ENCODE measurements around the gene MYO1E.

The MYO1E gene

GRCh38 chr15:59385171-59385570 lies 12.5 kb upstream of the MYO1E start:
- DNase-seq, result no peak

GRCh38 chr15:59384507-59384906 lies 11.8 kb upstream of the MYO1E start:
- no peak for DNase-seq

GRCh38 chr15:59380902-59381610 lies 8.4 kb upstream of the MYO1E start:
- DNase-seq, result no peak

GRCh38 chr15:59379531-59379930 lies 6.9 kb upstream of the MYO1E start:
- DNase-seq, result no peak

GRCh38 chr15:59378855-59379254 lies 6.2 kb upstream of the MYO1E start:
- no peak for DNase-seq

- no peak for DNase-seq
Observed at GRCh38 chr15:59377924-59378323, 5.3 kb upstream of the MYO1E start.

GRCh38 chr15:59376733-59377132 lies 4.1 kb upstream of the MYO1E start:
- DNase-seq, result peak; percentile 9

GRCh38 chr15:59373215-59373614 lies 544 bp upstream of the MYO1E start:
- no peak for DNase-seq

- DNase-seq, result no peak
Observed at GRCh38 chr15:59371458-59372351, 966 bp downstream of the MYO1E start.

GRCh38 chr15:59369597-59369996 lies 3.1 kb downstream of the MYO1E start:
- no peak for DNase-seq

GRCh38 chr15:59367022-59367451 lies 5.6 kb downstream of the MYO1E start:
- DNase-seq, result peak; percentile 31

- no peak for DNase-seq
Observed at GRCh38 chr15:59366333-59367021, 6.2 kb downstream of the MYO1E start.

GRCh38 chr15:59364248-59364647 lies 8.4 kb downstream of the MYO1E start:
- DNase-seq, result no peak

- DNase-seq, result no peak
Observed at GRCh38 chr15:59362331-59362730, 10.3 kb downstream of the MYO1E start.

- DNase-seq, result no peak
Observed at GRCh38 chr15:59360896-59361295, 11.8 kb downstream of the MYO1E start.

- DNase-seq, result no peak
Observed at GRCh38 chr15:59360305-59360704, 12.4 kb downstream of the MYO1E start.

- DNase-seq, result no peak
Observed at GRCh38 chr15:59355730-59356129, 16.9 kb downstream of the MYO1E start.

GRCh38 chr15:59354417-59355031 lies 18.1 kb downstream of the MYO1E start:
- DNase-seq, result no peak

- DNase-seq, result no peak
Observed at GRCh38 chr15:59353994-59354416, 18.7 kb downstream of the MYO1E start.

- no peak for DNase-seq
Observed at GRCh38 chr15:59352683-59353082, 20.0 kb downstream of the MYO1E start.

GRCh38 chr15:59352189-59352588 lies 20.5 kb downstream of the MYO1E start:
- no peak for DNase-seq

GRCh38 chr15:59350421-59350732 lies 22.3 kb downstream of the MYO1E start:
- no peak for DNase-seq
